Measurements from ENCODE around the gene ADNP2.

- TF ChIP-seq CREB5 (CRISPR knock-in tag; IDR thresholded peaks at IDR 0.05; ENCODE audit: low read depth) (no peak), ARNTL (CRISPR knock-in tag; IDR thresholded peaks at IDR 0.05; ENCODE audit: borderline replicate concordance, low read depth) (no peak), ZFP30 (CRISPR knock-in tag; IDR thresholded peaks at IDR 0.05) (no peak), ZNF8 (CRISPR knock-in tag; IDR thresholded peaks at IDR 0.05) (no peak), PATZ1 (CRISPR knock-in tag; IDR thresholded peaks at IDR 0.05; ENCODE audit: borderline replicate concordance) (no peak), TCF4 (CRISPR knock-in tag; IDR thresholded peaks at IDR 0.05; ENCODE audit: borderline replicate concordance) (no peak), POU6F1 (CRISPR knock-in tag; IDR thresholded peaks at IDR 0.05; ENCODE audit: borderline replicate concordance, low read depth) (no peak), CSRNP3 (CRISPR knock-in tag; IDR thresholded peaks at IDR 0.05) (no peak), GLIS3 (CRISPR knock-in tag; IDR thresholded peaks at IDR 0.05) (no peak), ZC3H10 (CRISPR knock-in tag; IDR thresholded peaks at IDR 0.05) (no peak)
Observed at GRCh38 chr18:80176334-80177073, 67.4 kb downstream of the ADNP2 start.
